HG03442 (cell line): ENCODE measurements around the gene ADARB2.

Source experiments
- ATAC-seq: cut with Tn5 transposase; IDR thresholded peaks from one replicate; pipeline ENCODE4 v1.9.1; 2021; ENCODE audit warnings: mild to moderate bottlenecking, moderate library complexity; ENCODE audit not compliant: unreplicated experiment

ADARB2 gene

GRCh38 chr10:1509011-1509530 is 228.3 kb downstream of the ADARB2 start:
- no peak for ATAC-seq

- ATAC-seq, result no peak
These were observed 229.2 kb downstream of the ADARB2 start for GRCh38 chr10:1508096-1508495.

DNA sequence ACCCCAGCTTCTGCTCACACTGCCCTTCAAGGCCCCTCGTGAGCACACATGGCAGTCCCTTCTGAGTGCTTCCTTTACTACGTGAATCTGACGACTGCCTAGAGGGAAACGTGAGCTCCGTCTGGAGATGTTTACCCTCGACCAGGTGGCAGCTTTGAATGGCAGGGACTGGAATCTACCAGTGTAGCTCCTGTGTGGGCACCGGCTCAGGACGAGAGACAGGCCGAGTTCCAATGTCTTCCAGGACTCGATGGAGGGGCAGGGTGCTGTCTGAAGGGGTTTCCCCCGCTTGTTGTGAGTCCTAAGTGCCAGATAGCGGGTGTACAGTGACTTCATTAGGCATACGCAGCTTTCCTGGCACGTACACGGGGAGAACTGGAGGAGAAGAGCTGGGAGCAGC is 229.9 kb downstream of the ADARB2 start:
- ATAC-seq, result no peak

GRCh38 chr10:1504940-1505339 is 232.4 kb downstream of the ADARB2 start:
- ATAC-seq, result no peak

DNA sequence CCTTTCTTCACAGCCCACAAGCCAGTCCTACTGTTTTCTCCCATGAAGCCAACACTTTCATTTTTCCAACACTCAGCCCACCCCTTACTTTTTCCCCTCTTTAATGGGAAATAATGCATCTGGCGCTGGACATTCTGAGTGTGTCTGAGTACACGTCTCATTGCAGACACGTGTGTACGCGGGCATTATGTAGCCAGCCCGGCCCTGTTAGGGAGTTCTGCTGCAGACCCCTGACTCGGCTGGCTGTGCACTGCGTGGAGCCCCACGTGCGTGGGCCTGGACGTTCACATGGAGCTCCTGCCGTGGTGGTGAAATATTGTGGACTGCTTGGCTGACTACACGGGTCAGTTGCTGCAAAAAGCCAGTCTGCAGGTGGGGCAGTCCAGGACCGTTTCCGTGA is 233.0 kb downstream of the ADARB2 start:
- ATAC-seq, result no peak

- no peak for ATAC-seq
These were observed 234.9 kb downstream of the ADARB2 start for GRCh38 chr10:1502451-1502850.

DNA sequence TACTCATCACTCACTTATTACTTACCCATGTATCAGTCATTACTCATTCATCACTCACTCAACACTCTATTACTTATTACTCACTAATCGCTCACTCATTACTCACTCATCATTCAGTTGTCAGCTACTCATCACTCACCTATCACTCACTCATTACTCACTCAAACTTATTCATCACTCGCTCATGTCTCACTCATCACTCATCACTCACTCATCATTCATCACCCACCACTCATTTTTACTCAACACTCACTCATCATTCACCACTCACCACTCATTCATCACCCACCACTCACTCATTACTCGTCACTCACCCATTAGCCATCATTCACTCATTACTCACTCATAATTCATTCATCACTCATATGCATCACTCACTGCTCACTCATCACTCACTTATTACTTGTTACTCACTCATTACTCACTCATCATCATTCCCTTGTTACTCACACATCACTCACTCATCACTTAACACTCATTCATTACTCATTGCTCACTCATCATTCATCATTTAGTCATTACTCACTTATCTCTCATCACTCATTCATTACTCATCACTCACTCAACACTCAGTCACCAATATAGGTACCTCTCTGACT is 237.9 kb downstream of the ADARB2 start:
- ATAC-seq, result no peak

GRCh38 chr10:1498746-1499358 is 238.5 kb downstream of the ADARB2 start:
- ATAC-seq, result no peak

GRCh38 chr10:1495915-1496517 is 241.3 kb downstream of the ADARB2 start:
- ATAC-seq, result no peak

- no peak for ATAC-seq
These were observed 244.7 kb downstream of the ADARB2 start for GRCh38 chr10:1492641-1493040.

GRCh38 chr10:1491901-1492300 is 245.4 kb downstream of the ADARB2 start:
- ATAC-seq, result no peak

DNA sequence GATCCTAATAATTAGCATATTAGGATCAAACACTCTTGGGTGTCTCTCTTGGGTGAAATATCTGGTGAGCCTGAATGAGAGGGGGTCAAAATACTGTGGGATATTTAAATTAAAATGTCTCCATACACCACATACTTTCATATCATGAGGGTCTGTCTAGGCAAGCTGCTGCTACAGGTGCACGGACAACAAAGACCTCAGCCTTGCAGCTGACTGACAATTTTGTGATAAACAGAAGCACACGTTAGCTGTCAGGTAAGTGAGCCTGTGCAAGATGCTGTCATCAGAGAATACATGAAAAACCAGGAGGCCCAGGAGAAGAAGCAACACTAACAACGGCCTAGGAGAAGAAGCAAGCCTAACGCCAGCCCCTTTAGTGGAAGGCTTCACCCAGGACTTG is 247.5 kb downstream of the ADARB2 start:
- ATAC-seq, result no peak

DNA sequence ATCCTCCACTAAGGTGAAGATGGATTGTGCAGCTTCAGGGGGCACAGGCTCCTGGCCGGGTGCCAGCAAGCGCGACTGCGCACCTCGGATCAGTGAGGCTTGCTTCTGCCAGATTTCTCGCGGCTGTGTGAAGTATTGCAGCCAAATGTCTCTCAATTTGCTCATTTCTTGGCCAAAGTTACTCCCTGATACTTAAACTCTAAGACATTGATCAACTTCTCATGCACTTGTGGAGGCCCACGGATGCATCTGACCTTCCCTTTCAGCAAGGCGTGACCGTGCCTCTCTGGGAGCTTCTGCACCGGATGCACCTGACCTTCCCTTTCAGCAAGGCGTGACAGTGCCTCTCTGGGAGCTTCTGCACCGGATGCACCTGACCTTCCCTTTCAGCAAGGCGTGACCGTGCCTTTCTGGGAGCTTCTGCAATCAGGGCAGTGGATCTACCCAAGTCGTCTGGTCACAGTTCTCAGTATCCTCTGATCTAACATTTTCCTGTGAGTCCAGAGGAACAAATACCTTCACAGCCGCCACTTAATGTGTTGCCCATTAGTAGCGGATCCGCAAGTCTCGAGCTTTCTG is 248.3 kb downstream of the ADARB2 start:
- peak; percentile 99 for ATAC-seq

- ATAC-seq, result no peak
These were observed 250.3 kb downstream of the ADARB2 start for GRCh38 chr10:1486841-1487687.

DNA sequence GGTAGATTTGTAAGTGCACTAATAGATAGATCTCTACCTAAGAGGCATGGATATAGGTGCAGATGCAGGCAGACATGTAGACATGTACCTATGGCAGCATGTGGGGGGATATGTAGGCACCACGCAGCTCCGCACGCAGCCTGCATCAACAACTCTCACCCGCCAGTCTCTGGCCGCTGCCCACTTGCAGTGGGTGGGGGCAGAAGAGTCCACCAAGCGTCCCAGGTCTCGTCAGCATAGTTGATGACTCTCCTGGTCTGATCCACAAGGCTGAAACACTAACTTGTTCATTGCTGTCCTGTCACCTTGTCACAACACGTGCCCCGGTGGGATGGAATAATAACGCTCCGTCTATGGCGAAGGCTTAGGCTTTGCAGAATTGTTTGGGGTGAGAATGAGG is 252.0 kb downstream of the ADARB2 start:
- ATAC-seq, result no peak

DNA sequence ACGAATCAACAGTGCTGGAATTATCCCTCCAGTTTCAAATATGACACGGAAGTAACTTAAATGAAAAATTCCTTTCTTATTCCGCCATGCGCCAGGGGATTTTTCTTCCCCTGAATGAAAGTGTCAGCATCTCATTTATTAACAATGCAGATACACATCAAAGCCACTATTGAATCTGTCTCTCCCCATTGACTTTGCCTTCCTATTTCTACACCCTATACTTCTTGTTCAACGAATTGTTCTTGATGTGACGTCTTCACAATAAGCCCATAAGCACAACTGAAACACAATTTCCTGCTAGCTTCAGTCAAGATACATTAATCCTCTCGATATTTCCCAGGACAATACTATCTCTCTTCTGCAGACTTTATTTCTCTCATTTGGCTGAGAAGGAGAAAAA is 253.5 kb downstream of the ADARB2 start:
- ATAC-seq, result no peak

DNA sequence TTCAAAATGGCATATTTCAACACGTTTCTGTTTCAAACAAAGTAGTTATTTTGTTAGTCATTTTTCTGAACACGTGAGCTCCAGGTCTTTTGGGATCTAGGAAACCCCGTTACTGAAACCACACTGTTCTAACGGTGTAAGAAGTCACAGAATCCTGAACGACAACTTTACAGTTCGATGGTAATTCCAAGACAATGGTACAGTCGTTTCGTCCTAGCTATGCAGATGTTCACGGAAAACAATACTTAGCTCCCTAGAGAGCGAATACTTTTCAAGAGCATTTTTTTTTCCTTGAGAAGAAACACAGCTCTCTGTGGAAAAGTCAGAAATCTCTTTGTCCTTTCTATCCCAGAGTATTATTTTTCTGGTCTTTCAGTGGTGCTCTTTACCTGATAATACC is 254.1 kb downstream of the ADARB2 start:
- ATAC-seq, result no peak

DNA sequence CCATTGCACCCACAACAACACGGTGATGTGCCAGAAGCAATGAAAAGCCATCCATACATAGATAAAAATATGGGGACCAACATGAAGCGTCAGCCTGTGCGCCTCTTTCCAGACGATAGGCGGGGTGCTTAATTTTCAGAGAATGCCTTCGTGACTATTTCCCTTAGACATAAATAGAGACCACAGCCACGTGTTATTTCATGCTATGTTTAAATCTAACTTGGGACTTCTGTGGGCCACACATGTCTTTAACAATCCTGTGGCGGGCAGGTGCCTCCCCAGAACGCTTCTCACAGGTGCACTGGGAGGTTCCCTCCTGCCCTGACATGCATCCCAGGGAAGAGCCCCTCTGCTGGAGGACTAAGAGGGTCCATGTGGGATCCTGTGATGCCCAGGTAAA is 259.7 kb downstream of the ADARB2 start:
- no peak for ATAC-seq

DNA sequence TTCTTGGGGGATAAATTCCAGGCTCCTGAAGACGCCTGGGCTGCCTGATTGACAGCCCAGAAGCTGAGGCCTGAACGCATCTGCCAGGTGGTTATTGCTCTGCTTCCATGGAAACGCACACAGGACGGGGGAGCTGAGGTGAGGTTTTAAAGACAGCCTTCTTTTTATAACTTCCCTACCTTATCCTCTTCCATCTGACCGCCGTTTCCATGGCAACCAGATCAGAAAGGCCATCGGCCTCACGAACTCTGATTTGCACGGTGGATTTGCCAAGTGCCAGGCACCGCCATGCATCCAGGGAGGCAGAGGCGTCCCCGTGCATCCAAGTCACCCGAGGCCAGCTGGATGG is 260.9 kb downstream of the ADARB2 start:
- no peak for ATAC-seq

DNA sequence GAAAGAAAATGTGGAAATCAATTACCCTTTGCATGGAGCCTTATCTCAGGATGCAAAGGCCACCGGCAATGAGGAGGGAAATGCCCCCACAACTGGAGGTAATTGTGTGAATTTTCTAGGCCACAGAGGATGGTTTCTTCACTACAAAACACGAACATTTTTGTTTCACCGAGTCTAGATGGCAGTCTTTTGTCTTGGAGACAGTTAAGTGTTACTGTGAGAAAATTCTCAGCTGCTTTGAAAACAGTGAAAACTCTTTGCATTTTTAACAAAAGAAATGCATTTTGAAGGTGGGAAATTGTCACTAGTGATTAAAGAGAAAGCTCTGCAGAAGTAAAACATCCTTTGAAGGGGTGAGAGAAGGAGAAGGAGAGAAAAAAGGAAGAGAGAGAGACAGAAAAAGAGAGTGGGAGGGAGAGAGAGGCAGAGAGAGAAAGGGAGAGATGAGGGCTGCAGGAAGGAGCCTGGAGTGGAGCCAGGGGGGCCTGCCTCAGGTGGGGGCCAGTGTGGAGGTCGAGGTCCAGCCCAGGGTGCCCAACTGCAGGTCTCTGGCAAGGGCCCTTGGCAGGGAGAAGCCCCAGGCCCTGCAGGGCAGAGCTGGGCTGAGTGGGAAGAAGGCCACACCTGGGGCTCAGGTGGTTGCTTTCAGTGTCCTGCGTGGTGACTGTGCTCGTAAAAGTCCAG is 261.4 kb downstream of the ADARB2 start:
- no peak for ATAC-seq
